ENCODE results near the gene USP6NL. TPM values are rescaled to one million over a fixed set of nuclear protein-coding genes. Genes with fewer than 3 reads are reported as not detected.

The USP6NL gene
- total and polyA plus RNA-seq, 2 of the 13 experiments (the other 11 are each of a cell fraction or from before 2014, with no cell fraction given), result 10.5 to 22.9 TPM

DNA sequence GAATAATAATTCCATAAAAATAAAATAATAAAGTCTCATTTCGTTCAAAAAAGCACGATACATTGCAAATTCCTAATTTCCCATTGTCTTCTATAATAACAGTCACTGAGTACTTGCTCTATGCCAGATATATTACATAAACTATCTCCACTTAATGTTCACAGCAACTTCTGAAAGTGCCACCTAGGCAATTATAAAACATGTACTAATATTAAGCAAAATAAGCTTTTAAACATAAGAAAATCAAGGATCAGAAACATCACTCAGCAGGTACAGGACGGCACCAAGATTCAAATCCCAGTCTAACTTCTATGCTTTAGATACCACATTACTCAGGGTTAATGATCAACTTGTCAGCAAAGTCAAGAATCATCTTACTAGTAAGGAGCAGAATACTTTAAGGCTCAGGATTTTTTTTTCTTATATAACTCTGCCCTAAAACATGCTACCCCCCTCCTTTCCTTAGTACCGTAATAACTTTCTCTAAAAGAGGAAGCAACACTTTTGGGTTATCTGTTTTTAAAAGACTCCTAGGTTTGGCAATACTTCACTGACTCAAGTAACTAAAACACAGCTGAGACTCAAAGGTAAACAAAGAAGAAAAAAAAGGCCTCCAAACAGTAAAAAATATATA is 51.3 kb downstream of the USP6NL start:
- no peak overlapping the region for H3K9ac ChIP-seq (ENCODE audit: insufficient read depth, low read depth, low read length)
- peaks cover 93% of the 10 kb centered on the region for H3K79me2 ChIP-seq (ENCODE audit: insufficient read depth, low read length)
- 27% methylated on average over 4 of the region's 4 CpGs for WGBS (ENCODE audit: low lambda C conversion rate)
- peaks cover 36% of the 10 kb centered on the region for H3K4me1 ChIP-seq (ENCODE audit: insufficient read depth, low read length)
- peaks cover 5% of the 10 kb centered on the region for H4K20me1 ChIP-seq (ENCODE audit: insufficient read depth, low read length)
- no peaks in the 10 kb centered on the region for H3K9me3 ChIP-seq (ENCODE audit: low read length)
- POLR2A ChIA-PET, result no interaction called here
- H3K27me3 ChIP-seq (ENCODE audit: control insufficient read depth in 1 of 2, insufficient read depth in 2 of 2, low read length in 2 of 2), result no peaks in the 10 kb centered on the region
- ATAC-seq, result peak; percentile 78
- no peaks in the 10 kb centered on the region for H3K36me3 ChIP-seq (replicated peaks in 1 of 2; ENCODE audit: control insufficient read depth in 1 of 2, insufficient read depth in 2 of 2, low read length in 2 of 2)
- CTCF ChIA-PET (ENCODE audit: low intra/inter-chr PET ratio, low total read pairs), result no interaction called here
- no peak overlapping the region for H2AFZ ChIP-seq (ENCODE audit: low read length)
- peak; percentile 49 for FAIRE-seq
- no peak overlapping the region; a peak in 1 of 6 replicates for H3K4me3 ChIP-seq (replicated peaks in 1 of 3; ENCODE audit: insufficient read depth in 1 of 3, low read depth in 2 of 3, low read length in 3 of 3)
- peak overlapping the region; percentile 55 for H3K4me2 ChIP-seq (ENCODE audit: low read depth, low read length)
- intact Hi-C loops (cut with micrococcal nuclease; ENCODE audit: unreplicated experiment) (loop anchor here (5.0 kb wide), 1 partner anchor 38 kb away; no protein-coding TSS in a partner anchor), in situ Hi-C loops (cut with HindIII; ENCODE audit: extremely low pct_ligation_motif_present, low pct_unique_long_range_greater_than_20kb) (no loop called here)
- DNase-seq (ENCODE audit: low spot score), result no peak
- no TSS peak for BruUV-seq (replicated peaks)
- H3K27ac ChIP-seq (ENCODE audit: extremely low read length, insufficient read depth, low read length), result no peak overlapping the region
- peak; percentile 39 to 52; a peak in 3 of 4 replicates for TF ChIP-seq MAFK (conservative IDR thresholded peaks at IDR 0.05 in 1 of 2, IDR thresholded peaks at IDR 0.05 in 1 of 2; ENCODE audit: low read length in 2 of 2)
- no peak for TF ChIP-seq SNAPC2 (CRISPR knock-in tag; IDR thresholded peaks at IDR 0.05)
- TF ChIP-seq, protein P1, sequence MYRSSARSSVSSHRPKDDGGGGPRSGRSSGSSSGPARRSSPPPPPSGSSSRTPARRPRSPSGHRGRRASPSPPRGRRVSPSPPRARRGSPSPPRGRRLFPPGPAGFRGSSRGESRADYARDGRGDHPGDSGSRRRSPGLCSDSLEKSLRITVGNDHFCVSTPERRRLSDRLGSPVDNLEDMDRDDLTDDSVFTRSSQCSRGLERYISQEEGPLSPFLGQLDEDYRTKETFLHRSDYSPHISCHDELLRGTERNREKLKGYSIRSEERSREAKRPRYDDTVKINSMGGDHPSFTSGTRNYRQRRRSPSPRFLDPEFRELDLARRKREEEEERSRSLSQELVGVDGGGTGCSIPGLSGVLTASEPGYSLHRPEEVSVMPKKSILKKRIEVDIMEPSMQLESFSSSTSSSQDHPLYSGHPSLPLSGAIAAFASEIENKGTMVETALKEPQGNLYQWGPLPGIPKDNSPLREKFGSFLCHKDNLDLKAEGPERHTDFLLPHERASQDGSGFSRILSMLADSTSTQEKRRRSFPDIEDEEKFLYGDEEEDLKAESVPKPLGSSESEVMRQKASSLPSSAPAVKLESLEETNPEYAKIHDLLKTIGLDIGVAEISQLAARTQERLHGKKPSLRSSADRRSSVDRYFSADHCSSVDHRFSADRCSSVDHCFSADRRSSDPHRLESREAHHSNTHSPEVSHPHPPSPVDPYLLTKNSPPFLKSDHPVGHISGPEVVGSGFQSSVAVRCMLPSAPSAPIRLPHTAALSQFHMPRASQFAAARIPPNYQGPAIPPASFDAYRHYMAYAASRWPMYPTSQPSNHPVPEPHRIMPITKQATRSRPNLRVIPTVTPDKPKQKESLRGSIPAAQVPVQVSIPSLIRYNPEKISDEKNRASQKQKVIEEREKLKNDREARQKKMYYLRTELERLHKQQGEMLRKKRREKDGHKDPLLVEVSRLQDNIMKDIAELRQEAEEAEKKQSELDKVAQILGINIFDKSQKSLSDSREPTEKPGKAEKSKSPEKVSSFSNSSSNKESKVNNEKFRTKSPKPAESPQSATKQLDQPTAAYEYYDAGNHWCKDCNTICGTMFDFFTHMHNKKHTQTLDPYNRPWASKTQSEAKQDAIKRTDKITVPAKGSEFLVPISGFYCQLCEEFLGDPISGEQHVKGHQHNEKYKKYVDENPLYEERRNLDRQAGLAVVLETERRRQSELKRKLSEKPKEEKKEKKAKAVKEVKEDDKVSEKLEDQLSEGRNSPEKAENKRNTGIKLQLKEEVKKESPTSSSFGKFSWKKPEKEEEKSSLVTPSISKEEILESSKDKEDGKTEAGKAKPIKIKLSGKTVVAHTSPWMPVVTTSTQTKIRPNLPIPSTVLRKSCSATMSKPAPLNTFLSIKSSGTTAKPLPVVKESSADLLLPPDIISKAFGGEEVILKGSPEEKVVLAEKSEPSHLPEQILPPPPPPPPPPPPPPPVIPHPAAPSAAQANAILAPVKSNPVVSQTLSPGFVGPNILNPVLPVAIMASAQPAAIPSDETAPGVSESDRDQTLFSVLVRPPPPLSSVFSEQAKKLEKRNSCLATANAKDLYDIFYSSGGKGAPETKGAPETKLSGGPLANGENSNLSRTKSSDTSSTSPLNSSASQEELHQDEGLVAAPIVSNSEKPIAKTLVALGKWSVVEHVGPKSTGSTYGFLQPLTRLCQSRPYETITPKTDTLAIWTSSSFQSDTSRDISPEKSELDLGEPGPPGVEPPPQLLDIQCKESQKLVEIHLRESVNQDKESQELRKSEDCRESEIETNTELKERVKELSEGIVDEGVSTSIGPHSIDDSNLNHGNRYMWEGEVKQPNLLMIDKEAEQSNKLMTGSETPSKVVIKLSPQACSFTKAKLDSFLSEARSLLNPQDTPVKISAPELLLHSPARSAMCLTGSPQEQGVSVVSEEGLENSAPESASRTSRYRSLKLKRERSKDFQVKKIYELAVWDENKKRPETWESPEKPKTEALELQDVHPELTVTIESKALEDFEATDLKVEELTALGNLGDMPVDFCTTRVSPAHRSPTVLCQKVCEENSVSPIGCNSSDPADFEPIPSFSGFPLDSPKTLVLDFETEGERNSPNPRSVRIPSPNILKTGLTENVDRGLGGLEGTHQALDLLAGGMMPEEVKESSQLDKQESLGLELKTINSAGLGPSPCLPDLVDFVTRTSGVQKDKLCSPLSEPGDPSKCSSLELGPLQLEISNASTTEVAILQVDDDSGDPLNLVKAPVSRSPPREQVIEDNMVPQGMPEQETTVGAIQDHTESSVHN (CRISPR knock-in tag; IDR thresholded peaks at IDR 0.05), result no peak
- TF ChIP-seq HNRNPUL1 (IDR thresholded peaks at IDR 0.05; ENCODE audit: low read depth, low read length), result 0 out of 2 replicates have a peak, but pooled peaks have one; percentile 43
- peak; percentile 59; the same call in 1 of the 2 replicates for TF ChIP-seq HNF1A (IDR thresholded peaks at IDR 0.05; ENCODE audit: low read depth)
- TF ChIP-seq HNF1A (CRISPR knock-in tag; IDR thresholded peaks at IDR 0.05; ENCODE audit: borderline replicate concordance), result peak; percentile 36; the same call in 1 of the 2 replicates
- TF ChIP-seq RNF2 (conservative IDR thresholded peaks at IDR 0.05; ENCODE audit: low read depth), result no peak
- TF ChIP-seq, protein P2, sequence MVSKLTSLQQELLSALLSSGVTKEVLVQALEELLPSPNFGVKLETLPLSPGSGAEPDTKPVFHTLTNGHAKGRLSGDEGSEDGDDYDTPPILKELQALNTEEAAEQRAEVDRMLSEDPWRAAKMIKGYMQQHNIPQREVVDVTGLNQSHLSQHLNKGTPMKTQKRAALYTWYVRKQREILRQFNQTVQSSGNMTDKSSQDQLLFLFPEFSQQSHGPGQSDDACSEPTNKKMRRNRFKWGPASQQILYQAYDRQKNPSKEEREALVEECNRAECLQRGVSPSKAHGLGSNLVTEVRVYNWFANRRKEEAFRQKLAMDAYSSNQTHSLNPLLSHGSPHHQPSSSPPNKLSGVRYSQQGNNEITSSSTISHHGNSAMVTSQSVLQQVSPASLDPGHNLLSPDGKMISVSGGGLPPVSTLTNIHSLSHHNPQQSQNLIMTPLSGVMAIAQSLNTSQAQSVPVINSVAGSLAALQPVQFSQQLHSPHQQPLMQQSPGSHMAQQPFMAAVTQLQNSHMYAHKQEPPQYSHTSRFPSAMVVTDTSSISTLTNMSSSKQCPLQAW (CRISPR knock-in tag; IDR thresholded peaks at IDR 0.05), result no peak

Data from HepG2 (cell line).